IPS DF 4.7 (cell line): ENCODE data around the gene ATP4A.

Experiments used
- DNase-seq: peaks from one replicate; pipeline ENCODE4 v3.0.0-alpha.2; 2013; ENCODE audit warnings: low spot score; ENCODE audit errors: extremely low read depth

The ATP4A gene

GRCh38 chr19:35565016-35565856, 1.8 kb upstream of the ATP4A start:
- no peak for DNase-seq

- DNase-seq, result no peak
Measured at GRCh38 chr19:35562776-35563175, 682 bp downstream of the ATP4A start.

GRCh38 chr19:35562336-35562735, 1.1 kb downstream of the ATP4A start:
- no peak for DNase-seq

GRCh38 chr19:35561436-35561835, 2.0 kb downstream of the ATP4A start:
- no peak for DNase-seq

GRCh38 chr19:35560677-35561076, 2.8 kb downstream of the ATP4A start:
- DNase-seq, result no peak

- no peak for DNase-seq
Measured at GRCh38 chr19:35560271-35560670, 3.2 kb downstream of the ATP4A start.

GRCh38 chr19:35559781-35560180, 3.7 kb downstream of the ATP4A start:
- DNase-seq, result no peak

GRCh38 chr19:35559281-35559659, 4.2 kb downstream of the ATP4A start:
- no peak for DNase-seq

GRCh38 chr19:35558400-35559280, 4.8 kb downstream of the ATP4A start:
- DNase-seq, result no peak

- DNase-seq, result no peak
Measured at GRCh38 chr19:35557539-35558399, 5.7 kb downstream of the ATP4A start.

- DNase-seq, result no peak
Measured at GRCh38 chr19:35556846-35557538, 6.5 kb downstream of the ATP4A start.

GRCh38 chr19:35556025-35556590, 7.3 kb downstream of the ATP4A start:
- DNase-seq, result no peak

GRCh38 chr19:35555301-35556005, 8.0 kb downstream of the ATP4A start:
- no peak for DNase-seq

GRCh38 chr19:35554076-35554475, 9.4 kb downstream of the ATP4A start:
- no peak for DNase-seq

- DNase-seq, result no peak
Measured at GRCh38 chr19:35553385-35554000, 10.0 kb downstream of the ATP4A start.

GRCh38 chr19:35552534-35553384, 10.7 kb downstream of the ATP4A start:
- no peak for DNase-seq

GRCh38 chr19:35551091-35551810, 12.2 kb downstream of the ATP4A start:
- DNase-seq, result no peak
